ENCODE data around the gene KCNAB2. TPM values are rescaled to one million over a fixed set of nuclear protein-coding genes. Genes with fewer than 3 reads are reported as not detected.

Gene KCNAB2
- total RNA-seq, 1 experiment from 2014 or later, result 28.5 TPM

- H4K20me1 ChIP-seq (ENCODE audit: low read length), result no peaks in the 10 kb centered on the region
- DNase-seq, result no peak
- intact Hi-C loops (cut with micrococcal nuclease), result no loop called here
- H3K4me2 ChIP-seq (ENCODE audit: low read length), result no peak overlapping the region
- no peaks in the 10 kb centered on the region for H3F3A ChIP-seq (ENCODE audit: low read length, unreplicated experiment)
- H3K4me1 ChIP-seq (ENCODE audit: insufficient read depth, low read length), result no peaks in the 10 kb centered on the region
- no peaks in the 10 kb centered on the region for H3K79me2 ChIP-seq (ENCODE audit: low read length)
- no peak overlapping the region for H3K27ac ChIP-seq (ENCODE audit: low read length)
- ATAC-seq, result no peak
- ChIA-PET CTCF (interaction anchor here (0.6 kb wide), 1 partner anchor 108 kb away, joined by 3 read pairs; no protein-coding TSS in a partner anchor), POLR2A (ENCODE audit: unreplicated experiment) (no interaction called here)
- BruUV-seq (replicated peaks), result no TSS peak
- no peaks in the 10 kb centered on the region for H3K9me2 ChIP-seq (replicated peaks; ENCODE audit: low read length)
- no peak overlapping the region for H3K9ac ChIP-seq (ENCODE audit: low read length)
- H3K9me3 ChIP-seq (ENCODE audit: low read length), result no peaks in the 10 kb centered on the region
- no peak overlapping the region for H3K4me3 ChIP-seq (ENCODE audit: low read length)
- no peak for TF ChIP-seq EZH2phosphoT487 (IDR thresholded peaks at IDR 0.05; ENCODE audit: borderline replicate concordance, low read length)
- TF ChIP-seq CTCF (conservative IDR thresholded peaks at IDR 0.05; ENCODE audit: low read depth, low read length), result no peak
- TF ChIP-seq EZH2 (IDR thresholded peaks at IDR 0.05; ENCODE audit: low read length, unreplicated experiment), result no peak
- H3K27me3 ChIP-seq (ENCODE audit: low read length), result no peaks in the 10 kb centered on the region
- H2AFZ ChIP-seq (ENCODE audit: low read length), result no peak overlapping the region
- H3K36me3 ChIP-seq (ENCODE audit: low read depth, low read length), result no peaks in the 10 kb centered on the region
Observed at GRCh38 chr1:6130036-6130435, 84.3 kb downstream of the KCNAB2 start.

- no peak for TF ChIP-seq CTCF (conservative IDR thresholded peaks at IDR 0.05; ENCODE audit: low read depth, low read length)
- TF ChIP-seq EZH2phosphoT487 (IDR thresholded peaks at IDR 0.05; ENCODE audit: borderline replicate concordance, low read length), result no peak
- H3K79me2 ChIP-seq (ENCODE audit: low read length), result no peaks in the 10 kb centered on the region
- intact Hi-C loops (cut with micrococcal nuclease), result no loop called here
- H3F3A ChIP-seq (ENCODE audit: low read length, unreplicated experiment), result no peaks in the 10 kb centered on the region
- BruUV-seq (replicated peaks), result no TSS peak
- H3K4me3 ChIP-seq (ENCODE audit: low read length), result no peak overlapping the region
- H3K9me2 ChIP-seq (replicated peaks; ENCODE audit: low read length), result no peaks in the 10 kb centered on the region
- H4K20me1 ChIP-seq (ENCODE audit: low read length), result no peaks in the 10 kb centered on the region
- no peaks in the 10 kb centered on the region for H3K27me3 ChIP-seq (ENCODE audit: low read length)
- H3K4me1 ChIP-seq (ENCODE audit: insufficient read depth, low read length), result no peaks in the 10 kb centered on the region
- DNase-seq (no peak), ATAC-seq (no peak)
- CTCF ChIA-PET, result interaction anchor here (0.6 kb wide), 1 partner anchor 107 kb away, joined by 3 read pairs; no protein-coding TSS in a partner anchor
- POLR2A ChIA-PET (ENCODE audit: unreplicated experiment), result no interaction called here
- no peak overlapping the region for H3K4me2 ChIP-seq (ENCODE audit: low read length)
- H3K9ac ChIP-seq (ENCODE audit: low read length), result no peak overlapping the region
- no peak overlapping the region for H2AFZ ChIP-seq (ENCODE audit: low read length)
- H3K27ac ChIP-seq (ENCODE audit: low read length), result no peak overlapping the region
- no peaks in the 10 kb centered on the region for H3K9me3 ChIP-seq (ENCODE audit: low read length)
- H3K36me3 ChIP-seq (ENCODE audit: low read depth, low read length), result no peaks in the 10 kb centered on the region
Observed at GRCh38 chr1:6130596-6130995, 84.9 kb downstream of the KCNAB2 start.

GRCh38 chr1:6131561-6131960 is 85.9 kb downstream of the KCNAB2 start:
- Histone ChIP-seq H3K4me3 (ENCODE audit: low read length) (no peak overlapping the region), H3K79me2 (ENCODE audit: low read length) (no peaks in the 10 kb centered on the region), H3K27ac (ENCODE audit: low read length) (no peak overlapping the region), H2AFZ (ENCODE audit: low read length) (no peak overlapping the region), H3K36me3 (ENCODE audit: low read depth, low read length) (no peaks in the 10 kb centered on the region), H3K9ac (ENCODE audit: low read length) (no peak overlapping the region), H3F3A (ENCODE audit: low read length, unreplicated experiment) (no peaks in the 10 kb centered on the region), H3K4me2 (ENCODE audit: low read length) (no peak overlapping the region), H3K9me2 (replicated peaks; ENCODE audit: low read length) (no peaks in the 10 kb centered on the region), H3K4me1 (ENCODE audit: insufficient read depth, low read length) (no peaks in the 10 kb centered on the region), H4K20me1 (ENCODE audit: low read length) (no peaks in the 10 kb centered on the region), H3K9me3 (ENCODE audit: low read length) (no peaks in the 10 kb centered on the region), H3K27me3 (ENCODE audit: low read length) (no peaks in the 10 kb centered on the region)
- DNase-seq (no peak), ATAC-seq (no peak)
- POLR2A ChIA-PET (ENCODE audit: unreplicated experiment), result no interaction called here
- CTCF ChIA-PET, result no interaction called here
- TF ChIP-seq EZH2phosphoT487 (IDR thresholded peaks at IDR 0.05; ENCODE audit: borderline replicate concordance, low read length) (no peak), EZH2 (IDR thresholded peaks at IDR 0.05; ENCODE audit: low read length, unreplicated experiment) (no peak), CTCF (conservative IDR thresholded peaks at IDR 0.05; ENCODE audit: low read depth, low read length) (no peak)
- BruUV-seq (replicated peaks), result no TSS peak
- intact Hi-C loops (cut with micrococcal nuclease), result no loop called here
